AG04450 (cell line): ENCODE data around the gene PLPP4. TPM values are rescaled to one million over a fixed set of nuclear protein-coding genes. Genes with fewer than 3 reads are reported as not detected.

Experiments
- CTCF ChIA-PET: fragments of 300-600, 350-600 bp; formaldehyde crosslinking; extraction: SDS; loops from one replicate; lab custom pipeline; 2022; ENCODE audit warnings: antibody characterized with exemption, inconsistent platforms; lab: Charles Lee
- POLR2A ChIA-PET: fragments of 350-600 bp; formaldehyde crosslinking; extraction: SDS; loops from one replicate; lab custom pipeline; 2021; ENCODE audit warnings: antibody characterized with exemption, inconsistent platforms; lab: Yijun Ruan, JAX
- DNase-seq: peaks from one replicate; pipeline ENCODE4 v3.0.0-alpha.2; 2011; ENCODE audit warnings: low read depth, low spot score
- H3K27ac ChIP-seq: one replicate; pipeline ENCODE4 v1.5.1; 2012; ENCODE audit warnings: low read depth, low read length, control low read depth
- H3K27me3 ChIP-seq: one replicate; pipeline ENCODE4 v1.6.0; 2012; ENCODE audit warnings: low read length; ENCODE audit not compliant: control insufficient read depth, insufficient read depth
- H3K4me3 ChIP-seq: 2 replicates; pipeline ENCODE4 v1.5.1; 2011; ENCODE audit warnings: mild to moderate bottlenecking, low read depth, low read length, control low read depth
- H3K9me3 ChIP-seq: 2 replicates; pipeline ENCODE4 v1.5.1; 2012; ENCODE audit warnings: low read length; ENCODE audit not compliant: control insufficient read depth, insufficient read depth
- polyA plus RNA-seq: library from polyadenylated mRNA; depleted of rRNA; stranded (reverse); fragments of >200 nt; gene quantifications from 2 replicates; pipeline ENCODE4 v1.2.3, GENCODE V29; 2011
- TF ChIP-seq, protein P1 (sequence below): IDR thresholded peaks from 2 replicates; pipeline ENCODE4 v1.5.1; 2011; ENCODE audit warnings: low read depth, low read length, control low read depth, inconsistent platforms

The PLPP4 gene
- polyA plus RNA-seq, 1 experiment = not detected

DNA sequence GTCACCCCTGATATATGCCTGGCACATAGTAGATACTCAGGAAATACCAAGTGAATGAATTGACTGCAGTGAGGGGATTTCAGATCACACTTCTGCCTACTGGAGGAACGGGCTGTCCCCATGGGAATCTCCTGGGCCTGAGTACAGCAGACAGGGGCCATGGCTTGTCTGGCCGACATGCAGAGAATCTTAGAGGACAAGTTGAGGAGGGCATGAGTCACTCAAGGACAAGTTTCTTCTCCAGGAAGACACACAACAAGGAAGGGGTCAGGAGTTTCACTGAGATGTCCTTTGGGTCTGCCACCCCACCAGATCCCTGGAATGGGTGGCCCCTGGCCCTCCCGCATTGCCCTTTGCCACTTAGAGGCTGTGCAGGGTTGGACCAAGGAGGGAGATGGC is 20.7 kb downstream of the PLPP4 start:
- H3K4me3 ChIP-seq = no peak overlapping the region
- peaks cover 33% of the 10 kb centered on the region for H3K9me3 ChIP-seq
- CTCF ChIA-PET = no interaction called here
- TF ChIP-seq, protein P1, sequence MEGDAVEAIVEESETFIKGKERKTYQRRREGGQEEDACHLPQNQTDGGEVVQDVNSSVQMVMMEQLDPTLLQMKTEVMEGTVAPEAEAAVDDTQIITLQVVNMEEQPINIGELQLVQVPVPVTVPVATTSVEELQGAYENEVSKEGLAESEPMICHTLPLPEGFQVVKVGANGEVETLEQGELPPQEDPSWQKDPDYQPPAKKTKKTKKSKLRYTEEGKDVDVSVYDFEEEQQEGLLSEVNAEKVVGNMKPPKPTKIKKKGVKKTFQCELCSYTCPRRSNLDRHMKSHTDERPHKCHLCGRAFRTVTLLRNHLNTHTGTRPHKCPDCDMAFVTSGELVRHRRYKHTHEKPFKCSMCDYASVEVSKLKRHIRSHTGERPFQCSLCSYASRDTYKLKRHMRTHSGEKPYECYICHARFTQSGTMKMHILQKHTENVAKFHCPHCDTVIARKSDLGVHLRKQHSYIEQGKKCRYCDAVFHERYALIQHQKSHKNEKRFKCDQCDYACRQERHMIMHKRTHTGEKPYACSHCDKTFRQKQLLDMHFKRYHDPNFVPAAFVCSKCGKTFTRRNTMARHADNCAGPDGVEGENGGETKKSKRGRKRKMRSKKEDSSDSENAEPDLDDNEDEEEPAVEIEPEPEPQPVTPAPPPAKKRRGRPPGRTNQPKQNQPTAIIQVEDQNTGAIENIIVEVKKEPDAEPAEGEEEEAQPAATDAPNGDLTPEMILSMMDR = no peak
- no peak for DNase-seq
- no peaks in the 10 kb centered on the region for H3K27me3 ChIP-seq
- H3K27ac ChIP-seq = no peak overlapping the region
- POLR2A ChIA-PET = no interaction called here

DNA sequence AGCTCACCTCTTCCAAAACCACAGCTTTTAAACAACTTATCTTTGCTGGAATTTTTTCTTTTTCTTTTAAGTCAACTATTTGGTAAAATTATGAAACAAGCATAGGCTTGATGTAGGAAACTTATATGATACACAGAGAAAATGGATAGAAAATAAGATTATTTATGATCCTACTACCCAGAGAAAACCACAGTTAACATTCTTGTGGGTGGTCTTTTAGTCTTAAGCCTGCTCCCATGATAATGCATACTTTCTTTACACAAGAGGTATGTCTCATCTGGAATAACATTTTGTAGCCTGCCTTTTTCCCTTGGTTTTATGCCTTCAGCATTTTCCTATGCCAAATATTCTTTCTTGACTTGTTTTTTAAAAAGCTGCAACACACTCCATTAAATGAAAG is 21.4 kb downstream of the PLPP4 start:
- H3K27me3 ChIP-seq = no peaks in the 10 kb centered on the region
- no peak overlapping the region for H3K4me3 ChIP-seq
- ChIA-PET CTCF (no interaction called here), POLR2A (no interaction called here)
- TF ChIP-seq, protein P1 = no peak
- no peak overlapping the region for H3K27ac ChIP-seq
- H3K9me3 ChIP-seq = peaks cover 37% of the 10 kb centered on the region
- no peak for DNase-seq

DNA sequence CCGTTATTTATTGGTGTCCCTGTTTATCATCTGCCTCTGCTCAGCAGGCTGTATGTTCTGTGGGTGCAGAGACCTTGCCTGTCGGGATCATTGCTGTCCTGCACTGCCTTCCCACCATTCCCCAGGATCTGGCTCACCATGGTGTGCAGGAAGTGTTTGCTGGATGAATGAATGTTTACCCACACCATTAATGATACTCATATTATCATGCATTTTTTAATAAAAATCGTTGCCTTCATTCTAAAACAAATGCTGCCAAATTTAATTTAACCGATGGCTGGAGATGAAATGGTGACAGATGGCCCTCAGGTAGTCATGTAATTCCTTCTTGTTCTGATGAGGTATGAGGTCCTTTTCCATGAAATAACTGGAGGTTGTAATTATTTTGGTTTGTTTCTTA is 22.5 kb downstream of the PLPP4 start:
- POLR2A ChIA-PET = no interaction called here
- H3K27me3 ChIP-seq = no peaks in the 10 kb centered on the region
- TF ChIP-seq, protein P1 = no peak
- no peak overlapping the region for H3K4me3 ChIP-seq
- no peak for DNase-seq
- CTCF ChIA-PET = no interaction called here
- H3K27ac ChIP-seq = no peak overlapping the region
- peaks cover 42% of the 10 kb centered on the region for H3K9me3 ChIP-seq

DNA sequence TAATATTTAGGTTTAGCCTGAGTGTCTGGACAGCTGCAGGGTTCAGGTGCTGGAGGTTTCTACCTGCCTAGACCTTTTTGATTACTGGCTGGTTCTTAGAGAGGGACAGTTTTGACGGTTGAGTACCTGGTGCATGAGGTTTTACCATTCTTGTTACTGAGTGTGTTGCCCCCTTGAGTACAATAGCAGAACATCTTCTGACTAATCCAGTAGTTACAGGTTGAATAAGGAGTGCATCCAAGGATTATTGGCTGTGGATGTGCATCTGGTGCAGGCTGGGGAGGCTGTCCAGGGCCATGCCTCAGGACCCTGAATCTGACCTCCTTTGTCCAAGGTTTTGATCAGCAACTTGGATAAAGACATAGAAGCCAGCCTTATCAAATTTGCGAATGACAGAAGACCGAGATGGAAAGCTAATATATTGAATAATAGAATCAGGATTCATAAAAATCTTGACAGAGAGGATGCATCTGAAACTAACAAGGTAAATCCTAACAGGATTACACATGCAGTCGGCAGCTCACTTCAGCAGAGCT is 23.1 kb downstream of the PLPP4 start:
- H3K9me3 ChIP-seq = peaks cover 43% of the 10 kb centered on the region
- DNase-seq = no peak
- no peak overlapping the region for H3K27ac ChIP-seq
- TF ChIP-seq, protein P1 = no peak
- no peak overlapping the region for H3K4me3 ChIP-seq
- ChIA-PET POLR2A (no interaction called here), CTCF (no interaction called here)
- H3K27me3 ChIP-seq = no peaks in the 10 kb centered on the region

DNA sequence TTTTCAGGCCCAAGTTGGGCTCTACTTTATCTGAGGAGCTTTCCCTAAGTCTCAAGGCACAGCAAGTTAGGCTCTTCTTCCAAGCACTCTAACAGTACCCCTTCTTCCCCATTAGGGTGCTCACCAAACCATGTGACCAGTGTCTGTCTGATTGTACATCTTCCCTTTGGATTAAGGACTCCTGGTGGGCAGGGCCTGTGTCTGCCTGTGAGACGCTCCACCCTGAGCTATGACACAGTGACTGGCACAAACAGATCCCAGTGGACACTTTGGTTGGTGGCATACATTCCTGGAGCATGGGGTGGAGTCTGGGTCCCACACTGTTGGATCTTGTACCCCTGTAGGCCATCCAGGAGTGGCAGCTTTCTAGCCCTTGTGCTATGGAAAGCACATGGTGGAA is 23.8 kb downstream of the PLPP4 start:
- DNase-seq = no peak
- TF ChIP-seq, protein P1 = no peak
- H3K27me3 ChIP-seq = no peaks in the 10 kb centered on the region
- ChIA-PET CTCF (no interaction called here), POLR2A (no interaction called here)
- H3K9me3 ChIP-seq = peaks cover 42% of the 10 kb centered on the region
- no peak overlapping the region for H3K27ac ChIP-seq
- no peak overlapping the region for H3K4me3 ChIP-seq
